ENCODE data around the gene CYYR1. TPM values are rescaled to one million over a fixed set of nuclear protein-coding genes. Genes with fewer than 3 reads are reported as not detected.

CYYR1 gene
- total and polyA plus RNA-seq, 2 donors (not counting 3 experiments of a cell fraction or from before 2014, with no cell fraction given) = 13.2 to 25.7 TPM

- Histone ChIP-seq H3K79me2 (ENCODE audit: control insufficient read depth, insufficient read depth, low read length) (no peaks in the 10 kb centered on the region), H3K4me3 (replicated peaks in 1 of 3; ENCODE audit: insufficient read depth in 1 of 3, low read depth in 1 of 3, low read length in 3 of 3) (no peak overlapping the region), H4K20me1 (replicated peaks; ENCODE audit: control insufficient read depth, extremely low read depth, insufficient read depth, low read length) (no peaks in the 10 kb centered on the region), H3K27me3 (ENCODE audit: control insufficient read depth in 2 of 2, insufficient read depth in 2 of 2, low read length in 2 of 2) (no peaks in the 10 kb centered on the region), H3K4me2 (ENCODE audit: insufficient read depth, low read length) (no peak overlapping the region), H2AFZ (ENCODE audit: low read depth, low read length) (no peak overlapping the region), H3K36me3 (ENCODE audit: control insufficient read depth in 2 of 2, extremely low read depth in 1 of 2, insufficient read depth in 2 of 2, low read length in 2 of 2) (no peaks in the 10 kb centered on the region), H3K4me1 (ENCODE audit: control insufficient read depth, extremely low read depth, insufficient read depth, low read length) (peaks cover 19% of the 10 kb centered on the region), H3K9ac (replicated peaks; ENCODE audit: extremely low read depth, insufficient read depth, low read length) (no peak overlapping the region), H3K27ac (ENCODE audit: insufficient read depth, low read depth, low read length) (no peak overlapping the region), H3K9me3 (replicated peaks; ENCODE audit: control insufficient read depth, insufficient read depth, low read length) (no peaks in the 10 kb centered on the region), H3K9me1 (replicated peaks; ENCODE audit: control insufficient read depth, extremely low read depth, insufficient read depth, low read length) (no peaks in the 10 kb centered on the region)
- no peak for FAIRE-seq
- intact Hi-C loops (cut with micrococcal nuclease) (no loop called here), dilution Hi-C loops (cut with MboI; ENCODE audit: extremely low pct_ligation_motif_present, low sequenced_read_pairs) (no loop called here)
- DNase-seq (ENCODE audit: low read depth, low spot score) = no peak
- CTCF ChIA-PET = no interaction called here
- POLR2A ChIA-PET = no interaction called here
- TF ChIP-seq GATA2 (IDR thresholded peaks at IDR 0.05; ENCODE audit: insufficient read depth, insufficient read length, low read depth, low read length) = no peak
- no peak for TF ChIP-seq JUN (IDR thresholded peaks at IDR 0.05; ENCODE audit: borderline replicate concordance, insufficient read depth, insufficient read length, low read depth)
- TF ChIP-seq FOS (IDR thresholded peaks at IDR 0.05; ENCODE audit: borderline replicate concordance, insufficient read depth, low read length) = no peak
- no peak for TF ChIP-seq MAX (IDR thresholded peaks at IDR 0.05; ENCODE audit: insufficient read depth, insufficient read length)
- no peak for TF ChIP-seq CTCF (IDR thresholded peaks at IDR 0.05; ENCODE audit: extremely low read depth in 1 of 2, insufficient read depth in 1 of 2, low read depth in 1 of 2, low read length in 2 of 2)
- TF ChIP-seq POLR2AphosphoS5 (IDR thresholded peaks at IDR 0.05; ENCODE audit: insufficient read depth, low read depth, low read length) = no peak
- TF ChIP-seq MYC (IDR thresholded peaks at IDR 0.05; ENCODE audit: low read depth, low read length) = no peak
- no peak for TF ChIP-seq EZH2 (IDR thresholded peaks at IDR 0.05; ENCODE audit: borderline replicate concordance, low read depth, low read length, severe bottlenecking)
- no peak for TF ChIP-seq POLR2A (IDR thresholded peaks at IDR 0.05; ENCODE audit: low read depth, low read length)
- BruUV-seq (replicated peaks) = no TSS peak
These were observed 69.7 kb downstream of the CYYR1 start for GRCh38 chr21:26503414-26503813.

Measured in endothelial cell of umbilical vein (primary cell).